Left renal cortex interstitium (tissue), 4 donors: Measurements from ENCODE around the gene CT45A10. TPM values are rescaled to one million over a fixed set of nuclear protein-coding genes. Genes with fewer than 3 reads are reported as not detected.
A peak's percentile ranks its signal among the peaks of the same experiment; 100 is the strongest.
"Not testable (repeated sequence)": the region's sequence is repeated elsewhere in the genome, so short reads cannot be mapped to it uniquely, and the experiment has no call there.

Experiments
- DNase-seq, 4 donors: peaks; one replicate each; pipeline ENCODE4 v3.0.0-alpha.2; 2013; ENCODE audit warnings: low read depth in 4 of 4, low spot score in 2 of 4, missing footprints in 1 of 4
- polyA plus RNA-seq, 4 donors: library from polyadenylated mRNA; unstranded; fragments of 120-200 nt; gene quantifications; one replicate each; pipeline ENCODE4 v1.2.1, GENCODE V29; 2013; ENCODE audit not compliant: insufficient read length in 4 of 4

The CT45A10 gene, protein sequence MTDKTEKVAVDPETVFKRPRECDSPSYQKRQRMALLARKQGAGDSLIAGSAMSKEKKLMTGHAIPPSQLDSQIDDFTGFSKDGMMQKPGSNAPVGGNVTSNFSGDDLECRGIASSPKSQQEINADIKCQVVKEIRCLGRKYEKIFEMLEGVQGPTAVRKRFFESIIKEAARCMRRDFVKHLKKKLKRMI
- not detected for polyA plus RNA-seq

GRCh38 chrX:135893294-135893817 lies at the start of gene CT45A10, which contains the start of gene SAGE1:
Gene CT45A10 (minus strand): TSS chrX:135893444. CDS start chrX:135885344, 8,100 bp downstream.
Gene SAGE1 (plus strand): TSS chrX:135893716. CDS start chrX:135896243, 2,527 bp downstream.
- DNase-seq = no peak

GRCh38 chrX:135931644-135932487 lies 38.6 kb upstream of the CT45A10 start:
- peak in 2 of 4 donors; percentile 4 to 16 for DNase-seq

- DNase-seq = no peak
These were observed 34.7 kb upstream of the CT45A10 start for GRCh38 chrX:135927897-135928296.

DNA sequence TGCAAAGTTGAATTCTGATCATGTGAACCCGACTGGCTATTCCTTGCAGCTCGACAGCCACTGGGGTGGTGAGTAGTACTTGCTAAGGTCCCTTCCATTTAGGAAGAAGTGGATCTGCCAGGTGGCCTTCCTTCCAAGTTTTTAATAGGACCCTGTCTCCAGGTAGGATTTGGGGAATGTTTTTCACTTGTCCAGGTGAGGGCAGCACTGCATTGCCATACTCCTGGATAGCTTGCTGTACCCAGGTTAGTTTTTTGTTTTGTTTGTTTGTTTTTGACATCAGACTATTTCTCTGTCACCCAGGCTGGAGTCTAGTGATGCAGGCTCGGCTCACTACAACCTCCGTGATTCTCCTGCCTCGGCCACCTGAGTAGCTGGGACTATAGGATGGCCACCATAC lies 30.1 kb upstream of the CT45A10 start:
- DNase-seq = no peak

- not testable (repeated sequence) for DNase-seq
These were observed 27.3 kb upstream of the CT45A10 start for GRCh38 chrX:135920516-135920915.

DNA sequence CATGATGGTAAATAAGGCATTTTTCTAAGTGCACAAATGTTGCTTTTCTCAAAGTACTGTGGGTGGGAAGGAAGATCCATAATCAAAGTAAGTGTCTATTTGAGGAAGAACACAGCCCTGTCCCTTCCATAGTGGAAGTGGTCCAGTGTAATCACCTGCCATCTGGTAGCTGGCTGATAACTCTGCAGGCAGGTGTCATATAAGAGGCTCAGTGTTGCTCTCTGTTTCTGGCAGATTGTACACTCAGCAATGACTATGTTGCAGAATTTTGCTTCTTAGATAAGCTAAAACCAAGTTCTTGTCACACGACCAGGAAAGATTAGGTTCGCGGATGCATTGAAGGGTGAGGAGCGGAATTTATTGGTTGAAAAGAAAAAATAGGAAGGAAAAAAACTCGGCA lies 21.2 kb upstream of the CT45A10 start:
- DNase-seq = no peak

- DNase-seq = no peak
These were observed 17.0 kb upstream of the CT45A10 start for GRCh38 chrX:135910251-135910650.

GRCh38 chrX:135892781-135893180 lies 463 bp downstream of the CT45A10 start:
- DNase-seq = no peak

DNA sequence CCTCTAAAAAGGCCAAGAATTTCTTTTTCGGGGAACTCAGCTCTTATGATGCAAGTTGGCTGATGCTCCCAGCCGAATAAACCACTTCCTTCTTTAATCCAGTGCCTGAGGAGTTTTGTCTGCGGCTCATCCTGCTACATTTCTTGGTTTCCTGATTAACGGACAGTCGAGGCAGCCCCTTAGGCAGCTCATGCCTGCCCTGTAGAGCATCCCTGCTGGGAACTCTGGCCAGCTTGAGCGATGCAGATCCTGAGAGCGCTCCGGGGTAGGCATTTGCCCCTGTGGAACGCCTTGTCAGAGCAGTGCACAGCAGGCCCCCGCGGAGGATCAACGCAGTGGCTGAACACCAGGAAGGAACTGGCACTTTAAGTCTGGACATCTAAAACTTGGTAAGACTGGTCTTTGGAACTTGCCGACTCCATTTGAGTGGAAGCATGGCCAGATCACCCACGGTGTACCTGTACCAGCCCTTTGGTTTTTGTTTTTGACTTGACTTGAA lies 3.1 kb downstream of the CT45A10 start:
- DNase-seq = no peak

GRCh38 chrX:135888976-135889375 lies 4.3 kb downstream of the CT45A10 start:
- not testable (repeated sequence) for DNase-seq

- not testable (repeated sequence) for DNase-seq
These were observed 5.0 kb downstream of the CT45A10 start for GRCh38 chrX:135888230-135888629.

DNA sequence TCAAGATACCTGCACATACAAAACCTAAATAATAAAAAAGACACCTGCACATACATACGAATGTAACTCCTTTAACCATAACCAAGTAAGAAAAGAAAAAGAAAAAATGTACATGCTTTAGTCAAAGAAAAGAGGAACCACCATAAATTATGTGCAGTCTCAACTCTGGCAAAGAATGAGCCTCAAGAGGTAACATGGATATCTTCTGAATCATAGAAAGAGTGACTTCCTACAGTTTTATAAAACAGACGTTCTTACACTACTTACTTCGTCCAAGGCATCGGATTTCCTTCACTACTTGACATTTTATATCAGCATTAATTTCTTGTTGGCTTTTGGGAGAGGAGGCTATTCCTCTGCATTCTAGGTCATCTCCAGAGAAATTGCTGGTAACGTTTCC lies 10.5 kb downstream of the CT45A10 start:
- DNase-seq = not testable (repeated sequence)

DNA sequence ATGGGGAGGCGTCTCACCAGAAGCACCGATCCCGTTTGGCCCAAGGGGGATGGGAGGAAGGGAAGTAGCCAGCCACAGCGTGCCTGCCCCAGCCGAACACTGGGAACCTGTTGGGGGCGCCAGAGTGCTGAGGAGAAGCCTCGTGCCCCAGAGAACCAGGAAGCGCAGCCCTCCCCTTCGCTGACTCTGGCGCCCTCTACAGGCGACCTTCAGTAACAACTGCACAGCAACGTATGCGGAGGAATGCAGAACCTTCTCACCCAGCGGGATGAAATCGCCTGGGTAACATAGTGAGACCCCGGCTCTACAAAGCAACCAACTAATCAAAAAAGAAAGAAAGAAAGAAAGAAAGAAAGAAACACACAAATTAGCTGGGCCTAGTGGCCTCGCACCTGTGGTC lies 21.5 kb downstream of the CT45A10 start, which contains the start of gene CT45A9:
TSS of gene CT45A9 (minus strand) at position 101 of the 400 bp plus-strand sequence. CDS start 3,751 bp downstream, outside the sequence.
- not testable (repeated sequence) for DNase-seq

DNA sequence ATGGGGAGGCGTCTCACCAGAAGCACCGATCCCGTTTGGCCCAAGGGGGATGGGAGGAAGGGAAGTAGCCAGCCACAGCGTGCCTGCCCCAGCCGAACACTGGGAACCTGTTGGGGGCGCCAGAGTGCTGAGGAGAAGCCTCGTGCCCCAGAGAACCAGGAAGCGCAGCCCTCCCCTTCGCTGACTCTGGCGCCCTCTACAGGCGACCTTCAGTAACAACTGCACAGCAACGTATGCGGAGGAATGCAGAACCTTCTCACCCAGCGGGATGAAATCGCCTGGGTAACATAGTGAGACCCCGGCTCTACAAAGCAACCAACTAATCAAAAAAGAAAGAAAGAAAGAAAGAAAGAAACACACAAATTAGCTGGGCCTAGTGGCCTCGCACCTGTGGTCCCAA lies 38.8 kb downstream of the CT45A10 start, which contains the start of gene CT45A8:
TSS of gene CT45A8 (minus strand) at position 101 of the 400 bp plus-strand sequence. CDS start 3,755 bp downstream, outside the sequence.
- DNase-seq = not testable (repeated sequence)

- not testable (repeated sequence) for DNase-seq
These were observed 56.1 kb downstream of the CT45A10 start, which contains the start of gene CT45A7 for GRCh38 chrX:135837180-135837579. Gene CT45A7 (minus strand): TSS chrX:135837280. CDS start chrX:135833533, 3,747 bp downstream.

Other genes starting within 250 kb of the CT45A10 start
- not detected for gene CT45A1, start 179.8 kb downstream of the CT45A10 start, polyA plus RNA-seq
- gene CT45A3, start 125.3 kb downstream of the CT45A10 start, polyA plus RNA-seq = not detected
- not detected for gene CT45A5, start 107.9 kb downstream of the CT45A10 start, polyA plus RNA-seq
- gene CT45A6, start 90.7 kb downstream of the CT45A10 start, polyA plus RNA-seq = not detected
- gene CT45A2, start 73.4 kb downstream of the CT45A10 start, polyA plus RNA-seq = not detected
- gene CT45A7, start 56.2 kb downstream of the CT45A10 start, polyA plus RNA-seq = not detected
- not detected for gene CT45A8, start 38.9 kb downstream of the CT45A10 start, polyA plus RNA-seq
- gene CT45A9, start 21.6 kb downstream of the CT45A10 start, polyA plus RNA-seq = not detected
- gene SAGE1, start 272 bp upstream of the CT45A10 start, polyA plus RNA-seq = not detected
- gene MMGT1, start 80.5 kb upstream of the CT45A10 start, polyA plus RNA-seq = 10 to 100 TPM; 23.8 to 31.0 (median 27.8) TPM
- 10 to 100 TPM; 14.9 to 17.4 (median 17.1) TPM for gene SLC9A6, start 92.0 kb upstream of the CT45A10 start, polyA plus RNA-seq